ENCODE data around the gene FREM2. TPM values are rescaled to one million over a fixed set of nuclear protein-coding genes. Genes with fewer than 3 reads are reported as not detected.

Gene FREM2
- total and polyA plus RNA-seq, 2 of the 4 experiments (the other 2 are of a cell fraction), result not detected

- Histone ChIP-seq H3K18ac (ENCODE audit: low read depth, low read length) (no peak overlapping the region), H3K27ac (ENCODE audit: insufficient read depth, low read length) (no peak overlapping the region), H3K9ac (ENCODE audit: low read depth, low read length) (no peak overlapping the region), H3K56ac (ENCODE audit: extremely low read depth, insufficient read depth, low read length) (no peak overlapping the region), H2BK5ac (ENCODE audit: low read depth, low read length, poor library complexity, severe bottlenecking) (no peak overlapping the region), H4K91ac (ENCODE audit: insufficient read depth, low read depth, low read length) (no peak overlapping the region), H3K79me1 (ENCODE audit: low read depth in 1 of 2, low read length in 2 of 2) (no peaks in the 10 kb centered on the region), H4K5ac (ENCODE audit: low read depth, low read length) (no peak overlapping the region), H3K4me2 (ENCODE audit: low read depth, low read length) (no peak overlapping the region), H3K23ac (ENCODE audit: low read depth, low read length) (no peak overlapping the region), H2BK20ac (ENCODE audit: low read depth, low read length) (no peak overlapping the region), H4K20me1 (ENCODE audit: insufficient read depth, low read length) (no peaks in the 10 kb centered on the region), H3K36me3 (ENCODE audit: control insufficient read depth, insufficient read depth, low read length) (no peaks in the 10 kb centered on the region), H2AFZ (replicated peaks; ENCODE audit: low read length, poor library complexity) (no peak overlapping the region), H3K4me1 (ENCODE audit: control insufficient read depth, insufficient read depth, low read length) (no peaks in the 10 kb centered on the region), H3K9me1 (ENCODE audit: insufficient read depth, low read length) (no peaks in the 10 kb centered on the region), H3K4ac (ENCODE audit: low read depth, low read length) (no peak overlapping the region), H3K4me3 (ENCODE audit: insufficient read depth, low read depth, low read length) (no peak overlapping the region), H2AK5ac (ENCODE audit: low read depth, low read length) (no peak overlapping the region), H3K9me3 (ENCODE audit: control insufficient read depth, insufficient read depth, low read length) (no peaks in the 10 kb centered on the region), H2BK15ac (ENCODE audit: low read depth, low read length) (no peak overlapping the region), H3K14ac (replicated peaks; ENCODE audit: low read depth, low read length) (no peak overlapping the region), H2BK120ac (ENCODE audit: low read depth, low read length) (no peak overlapping the region), H4K8ac (ENCODE audit: low read depth in 2 of 2, low read length in 2 of 2) (no peak overlapping the region), H2AK9ac (replicated peaks; ENCODE audit: low read depth, low read length, poor library complexity) (no peak overlapping the region), H3K27me3 (ENCODE audit: control insufficient read depth, insufficient read depth, low read length) (no peaks in the 10 kb centered on the region)
- ChIA-PET CTCF (interaction anchor here (1.7 kb wide), 1 partner anchor 10 kb away, joined by 4 read pairs; no protein-coding TSS in a partner anchor), POLR2A (ENCODE audit: unreplicated experiment) (no interaction called here)
- DNase-seq, result no peak
- intact Hi-C loops (cut with micrococcal nuclease) (no loop called here), in situ Hi-C loops (cut with MboI; ENCODE audit: low sequenced_read_pairs) (no loop called here), dilution Hi-C loops (cut with HindIII; ENCODE audit: low sequenced_read_pairs, unreplicated experiment) (no loop called here)
- no CpG with 5 or more reads among the region's 1 CpG for WGBS, 2 experiments (ENCODE audit: extremely low coverage in 2 of 2, insufficient read length in 1 of 2)
- no peak for ATAC-seq (ENCODE audit: low read depth)
- no TSS peak for BruUV-seq (replicated peaks)
- TF ChIP-seq CHD1 (IDR thresholded peaks at IDR 0.05; ENCODE audit: low read depth, low read length), result no peak
- TF ChIP-seq ELK1 (IDR thresholded peaks at IDR 0.05; ENCODE audit: borderline replicate concordance, low read depth, low read length), result no peak
Measured at GRCh38 chr13:38866649-38867048, 179.8 kb downstream of the FREM2 start.

Measured in IMR-90 (cell line).